ENCODE measurements around the gene SAV1. TPM values are rescaled to one million over a fixed set of nuclear protein-coding genes. Genes with fewer than 3 reads are reported as not detected.

The SAV1 gene
- polyA plus RNA-seq, 1 of the 3 experiments (the other 2 are of a cell fraction) = 8.9 TPM

DNA sequence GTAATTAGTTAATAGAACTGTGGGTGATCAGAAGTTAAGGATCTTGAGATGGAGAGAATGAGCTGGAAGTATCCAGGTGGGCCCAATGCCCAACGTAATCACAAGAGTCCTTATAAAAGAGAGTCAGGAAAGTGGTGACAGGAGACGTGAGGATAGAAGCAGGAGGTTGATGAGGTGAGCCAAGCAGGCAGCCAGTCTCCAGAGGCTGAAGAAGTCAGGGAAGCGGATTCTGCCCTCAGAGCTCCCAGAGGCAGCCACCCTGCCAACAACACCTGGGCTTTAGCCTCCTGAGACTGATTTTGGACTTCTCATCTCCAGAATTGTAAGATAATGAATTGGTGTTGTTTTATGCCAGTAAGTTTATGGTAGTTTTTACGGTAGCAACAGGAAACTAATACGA, 10.1 kb upstream of the SAV1 start:
- ChIA-PET CTCF (no interaction called here), POLR2A (interaction anchor here (1.7 kb wide), 1 partner anchor 10 kb away, joined by 6 read pairs; the partner anchor contains the start of gene SAV1)
- Histone ChIP-seq H3K4me1 (ENCODE audit: control insufficient read depth in 1 of 2, insufficient read depth in 2 of 2, low read depth in 1 of 2, low read length in 1 of 2) (peaks cover 0 to 15% of the 10 kb centered on the region in 2 experiments; a peak in 3 of 4 replicates), H3K4me2 (peak overlapping the region; percentile 74; the same call in 1 of the 2 replicates), H4K20me1 (ENCODE audit: insufficient read depth) (no peaks in the 10 kb centered on the region), H3K9me2 (no peaks in the 10 kb centered on the region), H2AFZ (ENCODE audit: low read depth) (peak overlapping the region; percentile 85), H3K9me3 (no peaks in the 10 kb centered on the region; the same call in 1 of the 2 replicates), H3K79me2 (ENCODE audit: insufficient read depth) (no peaks in the 10 kb centered on the region), H3K4me3 (ENCODE audit: low read depth in 2 of 2, low read length in 1 of 2) (no peak overlapping the region), H3F3A (replicated peaks; ENCODE audit: insufficient read depth) (peaks cover 24% of the 10 kb centered on the region), H3K27ac (ENCODE audit: low read depth in 2 of 2, low read length in 1 of 2) (peak overlapping the region; percentile 73 to 84; a peak in 3 of 4 replicates), H3K36me3 (replicated peaks in 1 of 2; ENCODE audit: control insufficient read depth in 1 of 2, insufficient read depth in 2 of 2, low read length in 1 of 2) (no peaks in the 10 kb centered on the region), H3K9ac (peak overlapping the region; percentile 46; the same call in 1 of the 2 replicates), H3K27me3 (ENCODE audit: insufficient read depth) (no peaks in the 10 kb centered on the region)
- WGBS (ENCODE audit: low lambda C conversion rate) = 82% methylated on average over 5 of the region's 5 CpGs
- TF ChIP-seq EZH2phosphoT487 (IDR thresholded peaks at IDR 0.05; ENCODE audit: borderline replicate concordance, low read depth) (no peak), NRF1 (IDR thresholded peaks at IDR 0.05; ENCODE audit: low read depth, low read length) (no peak), TEAD4 (IDR thresholded peaks at IDR 0.05; ENCODE audit: borderline replicate concordance, insufficient read depth) (no peak), SIN3A (IDR thresholded peaks at IDR 0.05; ENCODE audit: borderline replicate concordance, low read depth, low read length) (no peak), RXRA (IDR thresholded peaks at IDR 0.05; ENCODE audit: borderline replicate concordance, low read depth) (no peak), RFX5 (IDR thresholded peaks at IDR 0.05; ENCODE audit: low read length) (no peak)
- TF ChIP-seq, protein P1, sequence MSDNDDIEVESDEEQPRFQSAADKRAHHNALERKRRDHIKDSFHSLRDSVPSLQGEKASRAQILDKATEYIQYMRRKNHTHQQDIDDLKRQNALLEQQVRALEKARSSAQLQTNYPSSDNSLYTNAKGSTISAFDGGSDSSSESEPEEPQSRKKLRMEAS (IDR thresholded peaks at IDR 0.05; ENCODE audit: low read depth) = no peak
- DNase-seq = no peak

DNA sequence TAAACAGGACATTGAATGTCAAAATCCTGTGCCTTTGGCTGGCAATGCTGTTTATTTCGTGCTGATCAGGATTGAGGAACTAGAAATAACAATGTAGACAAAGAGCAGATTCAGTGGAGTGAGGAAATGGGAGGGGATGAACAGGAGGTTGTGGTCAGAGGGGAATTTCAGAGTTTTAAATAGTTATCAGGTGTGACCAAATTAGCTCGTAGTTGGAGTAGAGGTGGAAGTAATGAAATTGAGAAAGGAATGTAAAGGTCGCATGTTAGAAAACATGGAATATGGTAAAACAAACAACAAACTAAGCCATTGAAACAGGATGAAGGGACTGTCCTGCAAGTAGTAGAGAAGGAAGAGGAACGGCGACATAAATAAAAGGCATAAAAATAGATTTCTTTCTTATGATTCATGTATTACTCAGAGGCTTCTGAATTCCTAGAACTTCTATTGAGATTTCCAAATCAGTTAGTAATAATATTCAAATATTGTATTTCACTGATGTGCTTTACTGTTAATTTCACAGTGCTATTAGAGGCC, 9.5 kb upstream of the SAV1 start:
- ChIA-PET CTCF (no interaction called here), POLR2A (interaction anchor here (1.7 kb wide), 1 partner anchor 9 kb away, joined by 6 read pairs; the partner anchor contains the start of gene SAV1)
- H3K4me1 ChIP-seq (ENCODE audit: control insufficient read depth in 1 of 2, insufficient read depth in 2 of 2, low read depth in 1 of 2, low read length in 1 of 2) = peaks cover 0 to 15% of the 10 kb centered on the region in 2 experiments; a peak in 3 of 4 replicates
- H3K36me3 ChIP-seq (replicated peaks in 1 of 2; ENCODE audit: control insufficient read depth in 1 of 2, insufficient read depth in 2 of 2, low read length in 1 of 2) = no peaks in the 10 kb centered on the region
- no peak for DNase-seq
- 9% methylated on average over 5 of the region's 5 CpGs for WGBS (ENCODE audit: low lambda C conversion rate)
- H3K79me2 ChIP-seq (ENCODE audit: insufficient read depth) = no peaks in the 10 kb centered on the region
- peak overlapping the region; percentile 46; the same call in 1 of the 2 replicates for H3K9ac ChIP-seq
- peak overlapping the region; percentile 73 to 84 for H3K27ac ChIP-seq (ENCODE audit: low read depth in 2 of 2, low read length in 1 of 2)
- TF ChIP-seq MEF2A (IDR thresholded peaks at IDR 0.05; ENCODE audit: borderline replicate concordance, low read depth) (peak; percentile 87; the same call in 1 of the 2 replicates), TCF12 (IDR thresholded peaks at IDR 0.05) (peak; percentile 84), EP300 (IDR thresholded peaks at IDR 0.05; ENCODE audit: borderline replicate concordance in 1 of 2, low read depth in 1 of 2, low read length in 1 of 2) (peak in 1 of 2 experiments; percentile 23; a peak in 1 of 4 replicates), TAF1 (IDR thresholded peaks at IDR 0.05; ENCODE audit: borderline replicate concordance, low read depth, low read length) (0 out of 2 replicates have a peak, but pooled peaks have one; percentile 16), POLR2AphosphoS5 (IDR thresholded peaks at IDR 0.05; ENCODE audit: low read depth, low read length) (peak; percentile 40; the same call in 1 of the 2 replicates), FOXM1 (IDR thresholded peaks at IDR 0.05; ENCODE audit: low read depth) (no peak), FOSL2 (IDR thresholded peaks at IDR 0.05; ENCODE audit: borderline replicate concordance, low read depth) (peak; percentile 65; the same call in 1 of the 2 replicates), JUND (IDR thresholded peaks at IDR 0.05) (peak; percentile 41)
- TF ChIP-seq, protein P1 (IDR thresholded peaks at IDR 0.05; ENCODE audit: low read depth) = no peak
- TF ChIP-seq, protein P2, sequence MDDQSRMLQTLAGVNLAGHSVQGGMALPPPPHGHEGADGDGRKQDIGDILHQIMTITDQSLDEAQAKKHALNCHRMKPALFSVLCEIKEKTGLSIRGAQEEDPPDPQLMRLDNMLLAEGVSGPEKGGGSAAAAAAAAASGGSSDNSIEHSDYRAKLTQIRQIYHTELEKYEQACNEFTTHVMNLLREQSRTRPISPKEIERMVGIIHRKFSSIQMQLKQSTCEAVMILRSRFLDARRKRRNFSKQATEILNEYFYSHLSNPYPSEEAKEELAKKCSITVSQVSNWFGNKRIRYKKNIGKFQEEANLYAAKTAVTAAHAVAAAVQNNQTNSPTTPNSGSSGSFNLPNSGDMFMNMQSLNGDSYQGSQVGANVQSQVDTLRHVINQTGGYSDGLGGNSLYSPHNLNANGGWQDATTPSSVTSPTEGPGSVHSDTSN (IDR thresholded peaks at IDR 0.05) = peak; percentile 35
- no peaks in the 10 kb centered on the region for H4K20me1 ChIP-seq (ENCODE audit: insufficient read depth)
- H3F3A ChIP-seq (replicated peaks; ENCODE audit: insufficient read depth) = peaks cover 24% of the 10 kb centered on the region
- H3K4me3 ChIP-seq (ENCODE audit: low read depth in 2 of 2, low read length in 1 of 2) = peak overlapping the region in 1 of 2 experiments; percentile 43; a peak in 2 of 4 replicates
- peak overlapping the region; percentile 85 for H2AFZ ChIP-seq (ENCODE audit: low read depth)
- H3K4me2 ChIP-seq = peak overlapping the region; percentile 74
- H3K9me2 ChIP-seq = no peaks in the 10 kb centered on the region
- H3K27me3 ChIP-seq (ENCODE audit: insufficient read depth) = no peaks in the 10 kb centered on the region
- H3K9me3 ChIP-seq = no peaks in the 10 kb centered on the region; the same call in 1 of the 2 replicates

All from SK-N-SH (cell line).